ENCODE data around the gene MGLL. TPM values are rescaled to one million over a fixed set of nuclear protein-coding genes. Genes with fewer than 3 reads are reported as not detected.

The MGLL gene
- polyA plus RNA-seq, 10 donors = 20.3 to 29.7 (median 21.9) TPM

DNA sequence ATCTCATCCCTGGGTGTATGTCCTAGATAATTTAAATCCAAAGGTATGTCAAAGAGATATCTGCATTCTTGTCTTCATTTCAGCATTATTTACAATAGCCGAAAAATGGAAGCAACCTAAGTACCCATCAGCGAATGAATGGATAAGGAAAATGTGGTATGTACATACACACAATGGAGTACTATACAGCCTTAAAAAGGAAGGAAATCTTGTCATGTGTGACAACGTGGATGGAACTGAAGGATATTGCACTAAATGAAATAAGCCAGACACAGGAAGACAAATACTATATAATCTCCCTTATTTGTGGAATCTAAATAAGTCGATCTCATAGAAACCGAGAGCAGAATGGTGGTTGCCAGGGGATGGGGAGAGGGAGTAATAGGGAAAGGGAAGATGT is 16.8 kb upstream of the MGLL start:
- DNase-seq = no peak

DNA sequence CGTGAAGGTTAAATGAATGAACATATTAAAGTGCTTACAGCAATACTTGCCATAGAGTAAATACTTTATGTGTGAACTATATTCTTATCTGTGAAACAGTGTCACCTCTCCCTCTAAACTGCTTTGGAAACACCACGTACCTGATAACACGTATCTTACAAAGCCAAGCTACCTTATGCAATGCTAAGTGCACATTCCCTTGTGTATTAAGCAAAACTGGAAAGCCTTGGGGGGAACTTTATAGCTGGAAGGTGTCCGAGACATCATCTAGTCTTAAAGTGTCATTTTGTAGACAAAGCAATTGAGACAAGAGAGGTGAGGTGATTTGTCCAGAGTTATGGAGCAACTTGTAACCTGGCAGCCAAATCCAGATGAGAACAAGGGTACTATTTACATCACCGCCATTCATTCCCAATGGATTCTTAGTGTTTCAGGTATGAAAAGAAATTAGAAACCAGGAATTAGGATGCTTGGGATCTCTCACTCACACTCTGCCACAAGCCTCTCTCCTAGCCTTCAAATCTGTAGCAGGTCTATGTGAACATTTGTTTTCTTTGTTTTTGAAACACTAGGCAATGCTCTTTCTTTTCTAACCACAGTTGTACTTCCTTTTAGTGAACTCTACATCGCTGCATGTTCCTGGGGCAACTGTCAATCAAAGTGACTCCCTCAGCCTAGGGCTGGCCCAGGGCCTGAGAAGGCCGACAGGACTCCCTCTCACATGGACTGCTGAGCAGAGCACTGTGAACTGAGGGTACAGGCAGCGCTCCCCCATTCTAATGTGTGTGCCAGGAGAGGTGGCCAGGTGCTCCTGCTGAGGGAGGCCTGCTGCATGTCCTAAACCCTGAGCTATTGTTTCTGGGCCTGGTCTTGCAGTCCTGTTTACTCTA is 13.9 kb upstream of the MGLL start:
- DNase-seq = no peak

DNA sequence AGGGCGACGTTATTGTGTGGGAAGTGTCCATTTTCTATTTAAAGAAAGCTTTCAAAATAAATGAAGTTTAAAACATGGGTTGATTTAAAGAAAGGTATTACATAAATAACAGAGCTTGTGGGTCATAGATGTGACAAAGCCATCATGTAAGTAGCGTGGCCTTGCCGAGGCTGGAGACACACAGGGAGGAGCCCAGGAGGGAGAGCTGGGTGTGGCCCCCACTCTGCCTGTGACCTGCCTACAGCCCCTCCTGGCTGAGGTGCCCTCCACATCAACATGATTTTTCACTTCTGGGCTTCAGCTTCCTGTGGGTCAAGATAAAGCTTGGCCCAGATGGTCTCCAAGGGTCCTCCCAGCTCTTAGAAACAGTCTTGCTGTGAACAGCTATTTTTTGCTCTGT is 12.5 kb upstream of the MGLL start:
- no peak for DNase-seq

DNA sequence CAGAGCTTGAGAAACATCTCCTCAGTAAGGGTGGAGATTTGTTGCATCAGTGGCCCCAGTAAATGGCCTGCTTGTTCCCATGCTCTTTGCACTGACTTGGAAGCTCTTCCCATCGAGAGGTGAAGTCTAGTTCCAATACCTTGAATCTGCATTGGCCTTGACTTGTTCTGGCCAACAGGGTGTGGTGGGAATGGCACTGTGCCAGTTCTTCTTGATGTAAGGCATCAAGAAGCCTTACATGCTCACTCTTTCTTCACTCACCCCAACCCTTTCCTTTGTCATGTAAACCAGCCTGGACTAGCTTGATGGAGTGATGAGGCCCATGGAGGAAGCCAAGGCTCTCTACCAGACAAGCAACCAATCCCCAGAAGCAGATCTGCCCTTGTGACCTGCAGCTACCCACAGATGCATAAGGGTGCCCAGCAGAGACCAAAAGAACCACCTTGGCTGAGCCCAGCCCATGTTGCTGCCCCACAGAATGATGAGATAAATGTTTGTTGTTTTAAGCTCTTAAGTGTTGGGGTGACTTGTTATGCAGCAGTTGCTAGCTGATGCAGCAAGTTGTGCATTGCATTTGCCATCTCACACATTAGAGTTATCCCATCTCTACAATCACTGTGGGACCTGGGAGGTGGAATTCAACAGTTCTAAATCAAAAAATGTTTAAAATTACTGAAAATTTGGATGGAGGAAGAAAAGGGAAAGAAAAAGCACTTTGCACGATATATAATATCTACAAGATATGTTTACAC is 11.1 kb upstream of the MGLL start:
- no peak for DNase-seq

DNA sequence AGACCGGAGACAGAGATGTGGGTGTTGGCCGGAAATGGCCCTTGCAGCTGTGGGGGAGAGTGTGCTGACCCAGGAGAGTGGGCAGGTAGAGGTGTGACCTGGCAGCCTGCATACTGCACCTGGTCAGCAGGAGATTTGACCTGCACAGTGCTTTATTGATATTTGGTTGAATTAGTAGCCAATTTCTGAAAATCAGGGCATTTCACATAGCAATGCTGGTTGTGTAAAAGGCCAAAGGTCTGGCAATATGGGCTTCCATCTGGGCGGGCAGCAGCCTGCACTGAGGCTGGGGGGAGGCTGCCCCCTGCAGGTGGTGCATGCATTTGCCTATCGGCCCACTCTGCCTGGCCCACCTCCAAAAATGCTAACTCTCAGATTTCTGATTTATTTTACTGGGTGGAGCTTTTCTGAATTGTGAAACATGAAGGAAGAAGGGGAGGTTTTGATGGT is 9.4 kb upstream of the MGLL start:
- DNase-seq = no peak

DNA sequence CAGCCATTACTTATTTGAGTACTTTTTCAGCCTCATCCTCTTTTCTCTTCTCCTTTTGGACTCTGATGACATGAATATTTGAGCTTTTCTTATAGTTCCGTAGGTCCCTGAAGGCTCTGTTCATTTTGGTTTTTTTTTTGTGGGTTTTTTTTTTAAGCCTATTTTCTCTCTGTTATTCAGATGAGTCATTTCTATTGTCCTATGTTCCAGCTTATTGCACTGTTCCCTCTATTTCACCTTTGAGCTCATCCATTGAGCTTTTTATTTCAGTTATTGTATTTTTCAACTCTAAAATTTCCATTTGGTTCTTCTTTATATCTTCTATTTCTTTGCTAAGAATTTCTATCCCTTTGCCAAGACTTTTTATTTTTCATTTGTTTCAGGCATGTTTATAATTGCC is 7.2 kb upstream of the MGLL start:
- no peak for DNase-seq

DNA sequence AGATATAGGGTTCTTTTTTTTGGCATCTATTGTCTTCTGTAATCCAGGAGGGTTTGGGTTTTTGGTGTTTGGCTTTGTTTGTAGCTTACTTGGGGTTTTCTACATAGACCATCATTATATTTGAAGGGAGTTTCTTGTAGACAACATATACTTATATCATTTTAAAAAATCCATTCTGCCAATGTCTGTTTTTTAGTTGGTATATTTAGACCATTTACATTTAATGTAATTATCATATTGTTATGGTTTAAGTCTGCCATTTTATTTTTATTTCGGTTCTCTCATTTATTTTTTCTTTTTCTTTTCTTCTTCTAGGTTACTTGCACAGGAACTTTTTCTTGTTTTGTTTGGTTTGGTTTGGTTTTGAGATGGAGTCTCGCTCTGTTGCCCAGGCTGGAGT is 5.5 kb upstream of the MGLL start:
- DNase-seq = no peak

DNA sequence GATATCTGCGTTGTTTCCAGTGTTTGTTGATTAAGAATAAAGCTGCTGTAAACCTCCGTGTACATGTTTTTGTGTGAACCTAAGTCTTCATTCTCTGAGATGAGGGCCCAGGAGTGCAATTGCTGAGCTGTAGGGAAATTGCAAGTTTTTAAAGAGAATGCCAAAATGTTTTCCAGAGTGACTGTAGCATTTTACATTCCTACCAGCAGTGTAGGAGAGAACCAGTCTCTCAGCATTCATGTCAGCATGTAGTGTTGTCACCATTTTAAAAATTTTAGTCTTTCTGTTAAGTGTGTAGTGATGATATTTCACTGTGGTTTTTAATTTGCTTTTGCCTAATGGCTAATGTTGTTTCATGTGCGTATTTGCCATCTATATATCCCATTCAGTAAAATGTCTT is 3.4 kb upstream of the MGLL start:
- DNase-seq = no peak

DNA sequence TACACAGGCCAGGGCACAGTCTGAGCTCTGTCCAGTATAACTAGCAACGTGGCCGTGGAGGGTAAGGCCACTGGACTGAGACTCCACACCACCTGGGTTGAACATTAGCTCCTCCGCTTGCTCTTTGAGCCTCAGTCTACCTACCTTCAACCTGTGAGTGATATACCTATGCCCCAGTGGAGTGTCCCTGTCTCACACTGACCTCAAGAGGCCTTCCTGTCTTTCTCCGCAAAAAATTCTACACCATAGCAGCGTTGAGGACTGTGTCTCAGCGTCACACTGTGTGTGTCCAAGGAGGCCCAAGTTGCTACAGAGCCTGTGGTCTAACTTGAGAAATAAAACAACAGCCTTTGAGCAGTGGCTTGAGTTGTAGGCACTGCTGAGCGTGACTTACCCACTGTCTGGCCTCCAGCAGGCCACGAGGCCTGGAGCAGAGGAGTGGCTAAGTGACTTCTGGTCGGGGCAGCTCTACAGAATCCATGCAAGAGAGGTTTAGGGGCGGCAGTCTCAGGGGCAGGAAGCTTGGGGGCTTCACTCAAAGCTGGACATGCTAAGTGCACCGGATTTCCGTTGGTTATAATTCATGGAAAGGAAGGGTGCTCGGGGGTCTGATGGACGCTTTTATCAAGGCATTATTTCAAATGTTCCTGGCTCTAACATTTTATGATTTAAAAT is 2.0 kb upstream of the MGLL start:
- no peak for DNase-seq

DNA sequence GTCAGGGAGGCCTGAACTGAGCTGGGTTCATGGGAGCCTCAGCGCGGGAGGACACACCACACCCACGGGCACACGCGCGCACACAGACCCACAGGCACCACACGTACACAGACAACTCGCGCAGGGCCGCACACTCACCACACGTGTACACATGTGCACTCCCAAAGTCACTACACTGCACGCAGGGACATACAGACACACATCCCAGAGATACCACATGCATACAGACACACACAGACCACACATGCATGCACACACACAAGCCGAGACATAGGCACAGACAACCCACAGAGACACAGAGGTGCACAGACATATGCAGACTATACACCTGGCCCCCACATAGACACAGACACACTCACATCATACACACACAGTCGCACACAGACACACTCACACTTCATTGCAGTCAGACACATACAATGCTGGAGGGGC is 1.1 kb upstream of the MGLL start:
- no peak for DNase-seq

DNA sequence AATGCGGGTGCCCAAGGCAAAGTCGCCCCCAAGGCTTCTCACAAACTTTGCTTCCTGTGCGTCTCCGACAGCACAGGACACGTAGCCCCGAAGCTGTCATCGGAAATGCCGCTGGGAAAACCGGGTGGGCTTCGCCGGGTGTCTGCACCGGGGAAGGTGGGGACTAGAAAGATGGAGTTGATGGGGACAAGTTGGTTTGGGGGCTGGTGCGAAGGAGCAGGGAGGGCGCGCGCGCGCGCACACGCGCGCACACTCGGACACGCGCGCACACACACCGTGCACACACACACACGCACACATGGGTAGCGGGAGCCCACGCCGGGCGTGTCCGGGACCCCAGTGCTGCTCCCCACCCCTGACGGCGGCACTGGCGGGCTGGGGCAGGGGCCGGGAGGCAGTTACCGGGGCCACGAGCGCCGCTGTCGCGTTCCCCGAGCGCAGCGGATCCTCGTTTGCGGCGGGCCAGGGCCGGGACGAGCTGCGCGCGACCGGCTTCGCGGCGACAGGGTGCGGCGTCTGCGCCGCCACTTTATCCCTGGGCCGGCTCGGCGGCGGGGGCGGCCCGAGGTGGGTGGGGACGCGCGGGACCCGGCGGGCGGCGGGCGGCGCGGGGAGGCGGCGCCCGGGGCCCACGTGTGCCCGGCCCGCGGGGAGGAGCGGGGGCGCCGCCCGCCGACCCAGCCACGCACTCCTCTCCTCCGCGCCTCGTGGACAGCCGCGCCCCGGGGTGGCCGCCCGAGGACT is 539 bp upstream of the MGLL start:
- DNase-seq = peak; percentile 24 to 89 (median 76)

DNA sequence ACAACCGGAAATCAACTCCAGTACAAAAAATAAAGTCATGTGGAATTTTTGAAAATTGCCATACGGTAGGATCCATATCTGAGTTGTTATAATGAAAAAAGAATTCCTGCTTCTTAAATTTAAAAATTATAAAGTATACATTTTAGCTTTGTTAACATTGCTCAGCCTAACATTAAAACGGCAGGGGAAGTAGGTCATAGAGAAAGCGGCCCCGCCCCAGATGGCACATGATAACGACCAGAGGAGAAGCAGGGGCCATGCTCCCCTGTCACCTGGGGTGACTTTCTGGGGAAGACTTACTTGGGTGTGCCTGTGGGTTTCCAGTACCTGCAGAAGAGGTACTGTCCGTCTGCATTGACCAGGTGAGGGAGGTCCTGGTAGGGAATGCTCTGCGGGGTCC is 921 bp downstream of the MGLL start:
- no peak for DNase-seq

DNA sequence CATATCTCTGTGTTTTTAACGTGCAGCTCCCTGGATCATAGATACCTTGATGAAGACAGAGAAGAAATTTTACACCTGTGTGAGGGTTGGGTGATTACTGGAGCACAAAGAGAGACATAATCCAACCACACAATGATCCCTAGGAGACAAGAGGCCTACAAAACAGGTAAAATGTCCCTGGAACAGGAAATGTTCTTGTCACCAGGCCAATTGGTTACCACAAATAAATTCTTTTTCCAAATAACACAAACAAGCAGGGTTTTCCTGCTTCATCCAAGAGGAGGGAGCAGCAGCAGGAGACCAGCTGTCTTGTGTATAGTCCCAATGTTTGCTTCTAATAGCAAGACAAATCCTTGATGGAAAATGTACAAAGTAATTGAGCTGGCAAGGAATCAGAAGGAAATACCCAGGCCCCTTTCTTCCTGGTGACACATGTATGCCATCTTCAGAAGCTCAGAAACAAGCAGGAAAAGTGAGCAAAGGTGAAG is 1.4 kb downstream of the MGLL start:
- peak in 1 of 3 donors; percentile 44 for DNase-seq

DNA sequence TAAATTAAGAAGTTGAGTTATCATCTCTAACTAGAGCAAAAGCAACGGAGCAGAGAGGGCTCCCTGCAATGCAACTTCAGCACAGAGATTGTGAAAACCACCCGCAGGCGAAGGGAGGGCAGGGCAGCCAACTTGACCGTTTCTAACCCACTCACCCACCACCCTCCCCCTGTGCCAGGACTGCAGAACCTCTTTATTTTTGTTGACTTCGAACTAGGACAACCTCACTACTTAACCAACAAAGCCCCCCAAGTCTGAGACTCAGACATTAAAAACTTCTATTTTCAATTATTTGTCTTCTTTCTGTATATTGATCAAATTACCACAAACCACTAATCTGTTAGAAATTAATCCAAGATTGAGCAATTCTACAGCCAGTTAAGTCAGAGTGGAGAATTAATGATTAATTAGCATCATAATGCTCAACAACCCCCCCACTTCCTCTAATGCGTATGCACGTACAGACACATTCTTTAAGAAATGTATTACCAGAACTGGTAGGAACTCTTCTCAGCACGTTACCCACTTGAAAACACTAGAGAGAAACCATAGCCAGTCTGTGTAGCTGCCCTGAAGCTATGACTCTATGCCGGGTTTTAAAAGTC is 2.0 kb downstream of the MGLL start:
- DNase-seq = no peak

DNA sequence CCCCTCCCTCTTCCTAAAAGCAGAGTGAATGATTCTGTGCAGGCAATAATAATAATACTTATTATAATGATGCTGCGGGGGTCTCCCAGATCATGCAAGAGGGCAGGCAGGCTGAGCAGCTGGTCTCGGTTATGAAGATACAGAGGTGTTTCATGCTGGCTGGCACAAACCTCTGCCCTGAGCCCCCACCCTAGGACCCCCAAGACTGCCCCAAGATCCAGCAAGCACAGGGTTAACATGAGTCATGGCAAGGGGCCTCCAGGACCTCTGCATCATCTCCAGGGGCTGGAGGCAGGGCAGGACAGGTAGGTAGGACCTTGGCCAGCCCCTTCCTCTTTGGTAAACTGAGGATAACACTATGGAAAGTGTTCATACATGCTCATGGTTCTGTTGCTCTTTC is 2.7 kb downstream of the MGLL start:
- DNase-seq = no peak

DNA sequence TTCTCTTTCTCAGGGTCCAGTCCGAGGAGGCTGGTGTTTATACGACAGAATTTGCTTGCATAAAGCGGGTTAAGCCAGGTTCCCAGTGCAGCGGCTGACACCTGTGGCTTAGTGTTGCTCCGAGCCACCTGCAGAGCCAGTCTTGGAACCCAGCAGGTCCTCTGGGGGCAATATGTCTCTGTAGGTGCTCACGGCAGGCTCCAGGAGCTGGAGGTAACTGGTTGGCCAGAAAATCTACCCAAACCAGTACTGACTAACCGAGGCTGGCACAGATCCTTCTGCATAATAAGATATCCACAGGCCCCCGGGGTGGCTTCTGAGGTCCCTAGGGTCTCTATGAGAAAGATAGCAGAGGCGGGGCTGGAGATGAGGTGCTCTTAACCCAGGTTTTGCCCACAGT is 3.2 kb downstream of the MGLL start:
- DNase-seq = no peak

DNA sequence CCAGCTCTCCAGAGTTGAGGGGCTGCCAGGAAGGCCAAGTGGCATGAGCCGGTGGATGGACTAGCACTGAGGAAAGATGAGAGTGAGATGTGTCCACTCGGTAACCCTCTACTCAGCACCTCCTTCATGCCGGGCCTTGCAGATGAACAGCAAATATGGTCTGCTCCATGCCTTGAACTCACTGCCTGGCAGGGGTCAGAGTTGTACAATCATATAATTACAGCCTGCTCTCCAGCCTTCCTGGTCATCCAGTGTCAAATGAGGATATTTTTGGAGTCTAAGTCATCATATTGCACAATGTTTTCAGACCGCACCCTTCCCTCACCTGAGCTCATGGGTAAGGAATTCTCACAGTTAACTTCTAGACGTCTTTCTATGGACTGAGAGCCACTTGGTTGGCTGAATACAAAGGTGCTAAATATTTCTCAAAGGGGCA is 4.9 kb downstream of the MGLL start:
- DNase-seq = peak in 1 of 3 donors; percentile 37

DNA sequence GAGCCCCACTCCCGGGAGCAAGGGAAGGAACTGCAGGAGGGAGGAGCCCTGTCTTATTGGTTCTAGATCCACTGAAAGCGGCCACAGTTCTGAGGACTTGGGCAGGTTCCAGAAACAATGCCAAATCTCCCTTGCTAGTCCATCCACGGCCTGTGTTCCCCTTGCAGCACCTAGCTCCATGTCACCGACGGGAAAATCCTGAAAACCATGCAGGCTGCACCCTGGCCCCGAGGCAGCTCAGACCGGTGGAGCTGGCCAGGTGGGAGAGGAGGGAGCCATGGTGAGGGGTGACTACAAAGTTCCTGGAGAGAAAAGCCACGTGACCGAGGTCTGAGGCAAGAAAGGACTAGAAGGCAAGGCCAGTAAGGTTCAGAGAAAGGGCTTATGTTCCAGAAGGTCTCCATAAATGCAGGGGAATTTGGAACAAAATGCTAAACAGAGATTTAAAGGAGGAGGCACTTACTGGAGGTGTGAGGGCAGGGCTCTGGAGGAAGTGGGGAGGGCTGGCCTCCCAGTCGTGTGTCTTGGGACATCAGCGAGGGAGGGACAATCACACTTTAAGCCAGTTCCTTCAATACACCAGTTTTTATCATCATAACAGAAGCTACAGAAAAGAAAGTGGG is 5.4 kb downstream of the MGLL start:
- no peak for DNase-seq

DNA sequence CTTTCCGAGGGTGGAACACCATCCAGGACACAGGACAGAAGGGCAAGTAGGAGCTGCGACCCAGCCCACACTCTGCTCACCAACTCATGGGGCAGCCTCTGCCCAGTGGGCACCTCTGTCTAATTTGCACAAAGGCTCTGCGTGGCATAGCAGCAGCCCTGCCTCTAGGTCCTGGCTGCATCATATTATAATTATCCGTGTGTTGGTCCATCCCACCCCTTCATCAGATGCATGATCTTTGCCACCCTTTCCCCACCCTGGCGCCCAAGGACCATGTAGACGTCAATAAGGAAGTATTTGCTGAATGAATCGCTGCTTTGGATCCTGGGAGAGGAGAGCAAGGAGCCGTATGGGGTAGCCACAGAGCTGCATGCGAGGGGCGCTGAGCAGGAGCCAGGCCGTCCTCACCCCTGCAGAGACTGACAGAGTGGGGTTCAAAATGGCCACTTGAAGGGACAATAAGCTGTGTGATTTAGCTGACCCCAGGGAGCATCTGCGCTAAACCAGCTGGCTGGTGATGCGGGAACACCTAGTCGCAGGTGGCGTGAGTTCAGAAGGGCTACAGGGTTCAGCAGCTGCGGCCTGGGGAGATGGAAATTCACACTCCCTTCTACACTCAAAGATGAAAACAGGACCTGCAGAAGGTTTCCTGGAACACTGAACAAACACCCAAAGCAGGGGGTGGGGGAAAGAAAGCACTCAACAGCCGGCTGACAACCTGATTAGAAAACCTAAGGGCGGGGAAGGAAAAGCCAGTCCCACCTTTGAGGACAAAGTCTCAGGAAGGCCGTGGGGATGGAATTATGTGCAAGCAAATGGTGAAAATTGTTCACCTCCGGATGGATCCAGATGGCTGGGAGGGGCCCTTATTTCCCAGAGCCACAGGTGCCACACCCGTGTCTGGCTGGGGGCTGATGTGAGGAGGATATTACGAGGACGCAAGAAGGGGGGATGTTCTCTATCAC is 6.4 kb downstream of the MGLL start:
- DNase-seq = no peak

All from muscle of back (tissue), 11 donors.